A549 (cell line): ENCODE data around the gene CMIP.

Experiments used
- EP300 ChIP-seq, 2 experiments: fragments of >200 bp; sonication (Bioruptor Twin); formaldehyde crosslinking; IDR thresholded peaks; 2 replicates in 1 of 2; 3 replicates in 1 of 2; pipeline ENCODE4 v1.6.1; 2016 to 2017
- POLR2A ChIP-seq: IDR thresholded peaks from 2 replicates; pipeline ENCODE4 v1.6.1; 2012; ENCODE audit warnings: mild to moderate bottlenecking, low read length
- RFX5 ChIP-seq: fragments of 450-650 bp; IDR thresholded peaks from 2 replicates; pipeline ENCODE4 v1.7.1; 2014; ENCODE audit warnings: antibody characterized with exemption, mild to moderate bottlenecking, moderate library complexity

GRCh38 chr16:81655469-81656162 is 211.0 kb downstream of the CMIP start:
- TF ChIP-seq RFX5 (no peak), EP300 (IDR thresholded peaks at IDR 0.05) (no peak), POLR2A (no peak)
